Neural cell (in vitro differentiated cells): ENCODE measurements around the gene DUOX1. TPM values are rescaled to one million over a fixed set of nuclear protein-coding genes. Genes with fewer than 3 reads are reported as not detected.

Experiments
- H2AFZ ChIP-seq: fragments of 200-600, 300-800 bp; sonication (generic), shearing (Covaris generic); 2 replicates; pipeline ENCODE4 v1.6.0; 2014; ENCODE audit warnings: low read depth, mild to moderate bottlenecking, antibody characterized with exemption, low read length, moderate library complexity
- H3F3A ChIP-seq: fragments of 200-600 bp; shearing (Covaris generic); 2 replicates; pipeline ENCODE4 v1.6.1; 2016; ENCODE audit warnings: mild to moderate bottlenecking, moderate library complexity, mixed read lengths, antibody characterized with exemption, low read length; ENCODE audit not compliant: insufficient read depth, poor library complexity, severe bottlenecking
- H3K27ac ChIP-seq: fragments of 200-600, 300-800 bp; sonication (generic), shearing (Covaris generic); 2 replicates; pipeline ENCODE4 v1.5.1; 2014; ENCODE audit warnings: mild to moderate bottlenecking, low read length, moderate library complexity
- H3K27me3 ChIP-seq: fragments of 300-800, 200-600 bp; sonication (generic), shearing (Covaris generic); 2 replicates; pipeline ENCODE4 v1.6.0; 2014; ENCODE audit warnings: mild to moderate bottlenecking, low read depth, low read length, moderate library complexity; ENCODE audit not compliant: insufficient read depth
- H3K36me3 ChIP-seq: fragments of 300-800, 200-600 bp; sonication (generic), shearing (Covaris generic); 2 replicates; pipeline ENCODE4 v1.5.1; 2014; ENCODE audit warnings: mild to moderate bottlenecking, antibody characterized with exemption, low read length, moderate library complexity; ENCODE audit not compliant: insufficient read depth
- H3K4me2 ChIP-seq: fragments of 300-800, 200-600 bp; sonication (generic), shearing (Covaris generic); 2 replicates; pipeline ENCODE4 v1.6.0; 2014; ENCODE audit warnings: mild to moderate bottlenecking, low read length
- H3K4me3 ChIP-seq: fragments of 300-800, 200-600 bp; sonication (generic), shearing (Covaris generic); 2 replicates; pipeline ENCODE4 v1.5.1; 2014; ENCODE audit warnings: mild to moderate bottlenecking, low read length, moderate library complexity
- H3K79me2 ChIP-seq: fragments of 200-600 bp; shearing (Covaris generic); replicated peaks from 2 replicates; pipeline ENCODE4 v1.6.0; 2014; ENCODE audit warnings: mild to moderate bottlenecking, low read length, moderate library complexity; ENCODE audit not compliant: insufficient read depth
- H3K9ac ChIP-seq: fragments of 300-800, 200-600 bp; sonication (generic), shearing (Covaris generic); 2 replicates; pipeline ENCODE4 v1.6.1; 2016; ENCODE audit warnings: mild to moderate bottlenecking, low read length, mixed read lengths
- H3K9me2 ChIP-seq: fragments of 200-600 bp; shearing (Covaris generic); 2 replicates; pipeline ENCODE4 v1.6.1; 2016; ENCODE audit warnings: mild to moderate bottlenecking, low read length, mixed read lengths; ENCODE audit not compliant: insufficient read depth
- H3K9me3 ChIP-seq: fragments of 200-600, 300-800 bp; sonication (generic), shearing (Covaris generic); 2 replicates; pipeline ENCODE4 v1.6.1; 2016; ENCODE audit warnings: mild to moderate bottlenecking, mixed run types, low read length, moderate library complexity, mixed read lengths
- H4K20me1 ChIP-seq: fragments of 200-600 bp; shearing (Covaris generic); 2 replicates; pipeline ENCODE4 v1.6.1; 2016; ENCODE audit warnings: mild to moderate bottlenecking, mixed run types; ENCODE audit not compliant: insufficient read depth
- CTCF ChIP-seq: fragments of 450-650 bp; IDR thresholded peaks from 2 replicates; pipeline ENCODE4 v1.5.1; 2014; ENCODE audit warnings: antibody characterized with exemption, mild to moderate bottlenecking, moderate library complexity; ENCODE audit not compliant: poor library complexity, severe bottlenecking
- EP300 ChIP-seq: fragments of 450-650 bp; conservative IDR thresholded peaks from 2 replicates; pipeline ENCODE4 v1.6.1; 2014; ENCODE audit warnings: antibody characterized with exemption, mild to moderate bottlenecking, moderate library complexity; ENCODE audit not compliant: poor library complexity, severe bottlenecking
- EZH2 ChIP-seq: fragments of 200-600, 300-800 bp; shearing (Covaris generic), sonication (generic); IDR thresholded peaks from 2 replicates; pipeline ENCODE4 v1.6.1; 2014; ENCODE audit warnings: antibody characterized with exemption, low read length, borderline replicate concordance, mild to moderate bottlenecking; ENCODE audit not compliant: insufficient read depth, poor library complexity, severe bottlenecking
- MXI1 ChIP-seq: fragments of 450-650 bp; conservative IDR thresholded peaks from 2 replicates; pipeline ENCODE4 v1.6.1; 2014; ENCODE audit warnings: antibody characterized with exemption, mild to moderate bottlenecking; ENCODE audit not compliant: poor library complexity, severe bottlenecking
- POLR2AphosphoS5 ChIP-seq: IDR thresholded peaks from 2 replicates; pipeline ENCODE4 v1.6.1; 2012
- RAD21 ChIP-seq: fragments of 450-650 bp; conservative IDR thresholded peaks from 2 replicates; pipeline ENCODE4 v1.6.1; 2014; ENCODE audit warnings: antibody characterized with exemption, mild to moderate bottlenecking, moderate library complexity
- REST ChIP-seq: IDR thresholded peaks from 2 replicates; pipeline ENCODE4 v1.6.1; 2012; ENCODE audit warnings: borderline replicate concordance
- SMC3 ChIP-seq: fragments of 450-650 bp; conservative IDR thresholded peaks from 2 replicates; pipeline ENCODE4 v1.6.1; 2014; ENCODE audit warnings: antibody characterized with exemption, mild to moderate bottlenecking, moderate library complexity; ENCODE audit not compliant: poor library complexity
- TAF1 ChIP-seq: IDR thresholded peaks from 2 replicates; pipeline ENCODE4 v1.6.1; 2012; ENCODE audit warnings: low read depth
- polyA plus RNA-seq: library from polyadenylated mRNA; depleted of rRNA; stranded (reverse); fragments of >200 nt; gene quantifications from 2 replicates; pipeline ENCODE4 v1.2.3, GENCODE V29; 2014

The DUOX1 gene
- polyA plus RNA-seq, 1 donor from 2014 or later = not detected

GRCh38 chr15:45161666-45162065, 31.9 kb downstream of the DUOX1 start:
- H4K20me1 ChIP-seq = no peaks in the 10 kb centered on the region
- no peak overlapping the region for H3K27ac ChIP-seq
- H3F3A ChIP-seq = no peaks in the 10 kb centered on the region
- no peak overlapping the region for H3K4me3 ChIP-seq
- H3K36me3 ChIP-seq = no peaks in the 10 kb centered on the region
- no peak for TF ChIP-seq RAD21
- TF ChIP-seq POLR2AphosphoS5 = no peak
- TF ChIP-seq EZH2 = no peak
- no peak for TF ChIP-seq CTCF
- no peak for TF ChIP-seq SMC3
- no peak for TF ChIP-seq TAF1
- no peak for TF ChIP-seq REST
- no peak for TF ChIP-seq MXI1
- H3K9me3 ChIP-seq = no peaks in the 10 kb centered on the region
- H3K79me2 ChIP-seq = no peaks in the 10 kb centered on the region
- no peaks in the 10 kb centered on the region for H3K27me3 ChIP-seq
- no peaks in the 10 kb centered on the region for H3K9me2 ChIP-seq
- no peak overlapping the region for H3K9ac ChIP-seq
- no peak overlapping the region for H3K4me2 ChIP-seq
- H2AFZ ChIP-seq = no peak overlapping the region

GRCh38 chr15:45162771-45163507, 33.1 kb downstream of the DUOX1 start:
- H2AFZ ChIP-seq = no peak overlapping the region
- no peak overlapping the region for H3K4me2 ChIP-seq
- H3K36me3 ChIP-seq = no peaks in the 10 kb centered on the region
- H3K27me3 ChIP-seq = no peaks in the 10 kb centered on the region
- no peak overlapping the region for H3K9ac ChIP-seq
- H3K9me3 ChIP-seq = no peaks in the 10 kb centered on the region
- no peak overlapping the region for H3K27ac ChIP-seq
- H3K9me2 ChIP-seq = no peaks in the 10 kb centered on the region
- no peak overlapping the region for H3K4me3 ChIP-seq
- H3F3A ChIP-seq = no peaks in the 10 kb centered on the region
- no peaks in the 10 kb centered on the region for H4K20me1 ChIP-seq
- TF ChIP-seq TAF1 (no peak), POLR2AphosphoS5 (no peak), MXI1 (no peak), EZH2 (no peak), REST (no peak), RAD21 (peak; percentile 75), CTCF (peak; percentile 70), SMC3 (peak; percentile 69), EP300 (no peak)
- H3K79me2 ChIP-seq = no peaks in the 10 kb centered on the region
